Mesothelial cell of epicardium (in vitro differentiated cells): ENCODE results near the gene PPP1R14D. TPM values are rescaled to one million over a fixed set of nuclear protein-coding genes. Genes with fewer than 3 reads are reported as not detected.

ENCODE experiments used
- DNase-seq, 2 experiments: peaks; one replicate each; pipeline ENCODE4 v3.0.0; 2021; ENCODE audit warnings: low spot score in 2 of 2; ENCODE audit not compliant: unreplicated experiment in 2 of 2
- H3K27ac Mint-ChIP-seq: 2 replicates; pipeline ENCODE4 v1.8.0; 2021; ENCODE audit warnings: mixed read lengths
- H3K27me3 Mint-ChIP-seq: 2 replicates; pipeline ENCODE4 v1.8.0; 2021; ENCODE audit warnings: low read depth, mixed read lengths
- H3K36me3 Mint-ChIP-seq: 2 replicates; pipeline ENCODE4 v1.8.0; 2021; ENCODE audit warnings: mixed read lengths
- H3K4me1 Mint-ChIP-seq: 2 replicates; pipeline ENCODE4 v1.8.0; 2021; ENCODE audit warnings: mixed read lengths
- H3K4me3 Mint-ChIP-seq: 2 replicates; pipeline ENCODE4 v1.8.0; 2021; ENCODE audit warnings: mild to moderate bottlenecking, moderate library complexity, mixed read lengths
- H3K9me3 Mint-ChIP-seq: 2 replicates; pipeline ENCODE4 v1.8.0; 2021; ENCODE audit warnings: mixed read lengths
- total RNA-seq: library from RNA; stranded (reverse); gene quantifications from 3 replicates; pipeline ENCODE4 v1.2.1, GENCODE V29; 2021
- TF ChIP-seq, protein P1 (sequence below): fragments of 200-600 bp; sonication (generic); IDR thresholded peaks from one replicate; pipeline ENCODE4 v1.5.0; 2021; ENCODE audit warnings: antibody characterized with exemption; ENCODE audit not compliant: unreplicated experiment

The PPP1R14D gene
- total RNA-seq, 1 donor from 2014 or later, result 1.7 TPM

GRCh38 chr15:40854161-40854560 lies 25.7 kb upstream of the PPP1R14D start:
- Mint-ChIP-seq H3K4me1 (peaks cover 24% of the 10 kb centered on the region), H3K36me3 (peaks cover 19% of the 10 kb centered on the region), H3K27me3 (no peaks in the 10 kb centered on the region), H3K4me3 (no peak overlapping the region), H3K27ac (no peak overlapping the region), H3K9me3 (no peaks in the 10 kb centered on the region)
- TF ChIP-seq, protein P1, sequence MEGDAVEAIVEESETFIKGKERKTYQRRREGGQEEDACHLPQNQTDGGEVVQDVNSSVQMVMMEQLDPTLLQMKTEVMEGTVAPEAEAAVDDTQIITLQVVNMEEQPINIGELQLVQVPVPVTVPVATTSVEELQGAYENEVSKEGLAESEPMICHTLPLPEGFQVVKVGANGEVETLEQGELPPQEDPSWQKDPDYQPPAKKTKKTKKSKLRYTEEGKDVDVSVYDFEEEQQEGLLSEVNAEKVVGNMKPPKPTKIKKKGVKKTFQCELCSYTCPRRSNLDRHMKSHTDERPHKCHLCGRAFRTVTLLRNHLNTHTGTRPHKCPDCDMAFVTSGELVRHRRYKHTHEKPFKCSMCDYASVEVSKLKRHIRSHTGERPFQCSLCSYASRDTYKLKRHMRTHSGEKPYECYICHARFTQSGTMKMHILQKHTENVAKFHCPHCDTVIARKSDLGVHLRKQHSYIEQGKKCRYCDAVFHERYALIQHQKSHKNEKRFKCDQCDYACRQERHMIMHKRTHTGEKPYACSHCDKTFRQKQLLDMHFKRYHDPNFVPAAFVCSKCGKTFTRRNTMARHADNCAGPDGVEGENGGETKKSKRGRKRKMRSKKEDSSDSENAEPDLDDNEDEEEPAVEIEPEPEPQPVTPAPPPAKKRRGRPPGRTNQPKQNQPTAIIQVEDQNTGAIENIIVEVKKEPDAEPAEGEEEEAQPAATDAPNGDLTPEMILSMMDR, result no peak
- no peak for DNase-seq

DNA sequence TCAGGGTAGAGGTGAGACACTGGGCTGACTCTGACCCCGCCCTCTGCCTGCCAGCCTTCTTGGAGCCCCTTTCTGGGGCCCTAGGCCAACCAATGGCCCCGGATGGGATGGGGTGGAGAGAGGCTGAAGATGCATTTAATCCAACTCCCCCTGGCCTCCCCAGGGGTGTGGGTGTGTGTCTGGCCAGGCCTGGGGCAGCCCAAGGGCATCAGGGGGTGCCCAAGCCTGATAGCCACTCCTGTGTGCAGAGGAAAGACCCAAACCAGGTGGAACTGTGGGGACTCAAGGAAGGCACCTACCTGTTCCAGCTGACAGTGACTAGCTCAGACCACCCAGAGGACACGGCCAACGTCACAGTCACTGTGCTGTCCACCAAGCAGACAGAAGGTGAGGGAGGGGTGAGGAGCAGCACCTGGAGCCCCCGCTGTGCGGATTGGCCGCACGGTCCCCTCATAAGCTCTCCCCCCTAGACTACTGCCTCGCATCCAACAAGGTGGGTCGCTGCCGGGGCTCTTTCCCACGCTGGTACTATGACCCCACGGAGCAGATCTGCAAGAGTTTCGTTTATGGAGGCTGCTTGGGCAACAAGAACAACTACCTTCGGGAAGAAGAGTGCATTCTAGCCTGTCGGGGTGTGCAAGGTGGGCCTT lies 24.9 kb upstream of the PPP1R14D start:
- TF ChIP-seq, protein P1, result no peak
- peaks cover 17% of the 10 kb centered on the region for H3K4me1 Mint-ChIP-seq
- H3K9me3 Mint-ChIP-seq, result no peaks in the 10 kb centered on the region
- no peaks in the 10 kb centered on the region for H3K27me3 Mint-ChIP-seq
- no peak overlapping the region for H3K4me3 Mint-ChIP-seq
- peaks cover 19% of the 10 kb centered on the region for H3K36me3 Mint-ChIP-seq
- no peak overlapping the region for H3K27ac Mint-ChIP-seq
- DNase-seq, result no peak

DNA sequence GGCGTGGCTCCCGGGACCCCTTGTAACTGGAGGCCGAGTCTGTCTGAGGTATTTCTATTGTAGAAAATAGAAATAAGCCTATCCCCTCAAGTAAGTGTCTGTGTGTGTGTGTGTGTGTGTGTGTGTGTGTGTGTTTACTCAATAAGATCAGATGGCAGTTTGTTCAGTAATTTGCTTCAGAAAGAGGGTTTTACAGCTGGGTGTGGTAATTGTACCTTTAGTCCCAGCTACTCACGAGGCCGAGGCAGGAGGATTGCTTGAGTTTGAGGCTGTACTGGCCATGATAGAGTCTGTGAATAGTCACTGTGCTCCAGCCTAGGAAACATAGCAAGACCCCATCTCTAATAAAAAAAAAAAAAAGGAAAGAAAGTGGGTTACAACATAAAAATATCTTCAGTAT lies 24.0 kb upstream of the PPP1R14D start:
- DNase-seq, result no peak
- no peak overlapping the region for H3K27ac Mint-ChIP-seq
- TF ChIP-seq, protein P1, result no peak
- no peaks in the 10 kb centered on the region for H3K9me3 Mint-ChIP-seq
- H3K4me3 Mint-ChIP-seq, result no peak overlapping the region
- peaks cover 18% of the 10 kb centered on the region for H3K4me1 Mint-ChIP-seq
- no peaks in the 10 kb centered on the region for H3K27me3 Mint-ChIP-seq
- peaks cover 19% of the 10 kb centered on the region for H3K36me3 Mint-ChIP-seq

DNA sequence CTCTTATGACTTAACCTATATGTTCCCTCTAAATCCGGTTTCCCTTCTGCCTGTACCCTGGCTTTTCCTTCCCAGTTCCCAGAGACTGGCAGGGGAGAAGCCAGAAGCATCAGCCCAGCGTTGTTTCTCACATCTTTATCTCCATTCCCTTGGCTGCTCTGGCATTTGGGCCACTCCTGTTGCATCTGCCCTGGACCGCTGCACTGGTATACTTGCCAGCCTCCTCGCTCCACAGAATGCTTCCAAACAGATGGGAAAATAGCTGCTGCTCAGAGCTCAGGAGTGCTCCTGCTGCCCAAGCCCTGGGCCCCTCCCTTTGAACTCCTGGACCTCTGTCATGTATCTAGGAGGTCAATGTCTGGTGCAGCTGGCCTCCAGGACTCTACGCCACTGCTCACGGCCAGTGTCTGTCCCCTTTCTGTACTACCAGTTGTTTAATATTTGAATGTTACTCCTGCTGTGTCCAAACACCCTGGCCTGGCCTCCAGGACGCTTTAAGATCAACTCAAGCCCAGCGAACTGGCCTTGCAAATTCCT lies 22.1 kb upstream of the PPP1R14D start:
- Mint-ChIP-seq H3K27me3 (peaks cover 3% of the 10 kb centered on the region), H3K36me3 (peaks cover 13% of the 10 kb centered on the region), H3K4me1 (peaks cover 27% of the 10 kb centered on the region), H3K4me3 (no peak overlapping the region), H3K27ac (no peak overlapping the region), H3K9me3 (no peaks in the 10 kb centered on the region)
- TF ChIP-seq, protein P1, result no peak
- no peak for DNase-seq

DNA sequence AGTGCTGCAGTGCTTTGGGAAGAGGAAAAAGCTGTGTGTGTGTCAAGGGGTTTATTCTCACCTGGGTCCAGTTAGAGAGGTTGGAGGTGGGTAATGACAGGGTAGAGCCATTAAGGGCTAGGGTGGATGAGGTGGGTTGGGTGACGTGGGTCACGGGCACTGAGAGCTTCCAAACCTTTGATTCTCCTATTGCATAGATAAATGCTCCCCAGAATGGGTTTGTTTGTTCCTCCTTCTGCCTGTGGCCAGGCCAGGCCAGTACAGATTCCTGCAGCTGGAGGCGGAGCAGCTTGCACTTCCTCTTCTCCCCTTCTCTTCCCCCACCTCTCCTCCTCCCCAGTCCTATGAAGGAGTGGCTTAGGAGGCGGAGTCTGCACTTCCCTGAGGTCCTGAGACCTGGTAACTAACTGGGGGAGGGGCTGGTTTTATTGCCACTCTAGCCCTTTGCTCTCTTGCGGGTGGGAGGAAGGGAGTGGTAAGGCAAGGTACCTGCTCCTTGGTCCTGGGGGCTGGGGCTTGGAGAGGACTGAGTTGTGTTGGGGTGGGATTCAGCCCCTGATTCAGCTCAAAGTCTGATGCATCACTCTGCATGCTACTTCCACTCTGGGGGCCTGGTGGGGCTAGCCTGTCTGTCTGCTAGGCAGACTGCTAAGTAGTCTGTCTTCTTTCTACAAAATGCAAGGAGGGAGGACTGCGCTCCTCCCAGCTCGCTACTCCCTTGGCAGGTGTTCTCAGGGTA lies 18.9 kb upstream of the PPP1R14D start:
- Mint-ChIP-seq H3K36me3 (peaks cover 13% of the 10 kb centered on the region), H3K9me3 (no peaks in the 10 kb centered on the region), H3K27ac (peak overlapping the region; percentile 98), H3K4me1 (peaks cover 44% of the 10 kb centered on the region), H3K4me3 (peak overlapping the region; percentile 94), H3K27me3 (peaks cover 17% of the 10 kb centered on the region)
- TF ChIP-seq, protein P1, result no peak
- DNase-seq, result no peak
